ENCODE data around the gene OTUD7B. TPM values are rescaled to one million over a fixed set of nuclear protein-coding genes. Genes with fewer than 3 reads are reported as not detected.

OTUD7B gene
- total RNA-seq, 1 donor, result 18.5 TPM

DNA sequence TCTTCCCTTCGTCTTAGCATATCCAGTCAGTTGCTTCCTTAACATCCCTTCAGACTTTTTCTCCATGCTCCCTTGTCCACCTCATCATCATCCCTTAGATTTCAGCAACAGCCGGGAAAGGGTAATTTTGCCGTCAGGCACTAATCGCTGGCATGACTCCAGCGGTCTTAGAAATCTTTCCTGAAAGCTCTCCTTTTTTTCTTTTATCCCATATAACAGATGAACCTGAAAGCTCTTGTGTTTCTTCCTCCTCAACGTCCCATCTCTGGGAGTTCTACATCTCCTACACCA, 121.6 kb downstream of the OTUD7B start:
- H3K9me3 ChIP-seq (ENCODE audit: low read depth, low read length), result no peaks in the 10 kb centered on the region
- H4K20me1 ChIP-seq (ENCODE audit: insufficient read depth, low read length), result no peaks in the 10 kb centered on the region
- peak overlapping the region; percentile 91 for H3K4me2 ChIP-seq (ENCODE audit: insufficient read depth, low read length)
- peak overlapping the region; percentile 94 for H3K27ac ChIP-seq (ENCODE audit: low read depth, low read length)
- TF ChIP-seq, protein P1, sequence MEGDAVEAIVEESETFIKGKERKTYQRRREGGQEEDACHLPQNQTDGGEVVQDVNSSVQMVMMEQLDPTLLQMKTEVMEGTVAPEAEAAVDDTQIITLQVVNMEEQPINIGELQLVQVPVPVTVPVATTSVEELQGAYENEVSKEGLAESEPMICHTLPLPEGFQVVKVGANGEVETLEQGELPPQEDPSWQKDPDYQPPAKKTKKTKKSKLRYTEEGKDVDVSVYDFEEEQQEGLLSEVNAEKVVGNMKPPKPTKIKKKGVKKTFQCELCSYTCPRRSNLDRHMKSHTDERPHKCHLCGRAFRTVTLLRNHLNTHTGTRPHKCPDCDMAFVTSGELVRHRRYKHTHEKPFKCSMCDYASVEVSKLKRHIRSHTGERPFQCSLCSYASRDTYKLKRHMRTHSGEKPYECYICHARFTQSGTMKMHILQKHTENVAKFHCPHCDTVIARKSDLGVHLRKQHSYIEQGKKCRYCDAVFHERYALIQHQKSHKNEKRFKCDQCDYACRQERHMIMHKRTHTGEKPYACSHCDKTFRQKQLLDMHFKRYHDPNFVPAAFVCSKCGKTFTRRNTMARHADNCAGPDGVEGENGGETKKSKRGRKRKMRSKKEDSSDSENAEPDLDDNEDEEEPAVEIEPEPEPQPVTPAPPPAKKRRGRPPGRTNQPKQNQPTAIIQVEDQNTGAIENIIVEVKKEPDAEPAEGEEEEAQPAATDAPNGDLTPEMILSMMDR (IDR thresholded peaks at IDR 0.05; ENCODE audit: extremely low read depth, low read depth, low read length), result no peak
- H2AFZ ChIP-seq (ENCODE audit: low read length), result peak overlapping the region; percentile 77
- no peak for DNase-seq (ENCODE audit: insufficient read length, low spot score, missing footprints)
- peaks cover 12% of the 10 kb centered on the region for H3K79me2 ChIP-seq (ENCODE audit: insufficient read depth, low read length)
- peaks cover 21% of the 10 kb centered on the region for H3K4me1 ChIP-seq (ENCODE audit: insufficient read depth, low read length)
- no peaks in the 10 kb centered on the region for H3K36me3 ChIP-seq (ENCODE audit: insufficient read depth, low read length)
- no peaks in the 10 kb centered on the region for H3K27me3 ChIP-seq (ENCODE audit: insufficient read depth, low read length)
- peak overlapping the region; percentile 80 for H3K4me3 ChIP-seq (ENCODE audit: insufficient read depth, low read length)

DNA sequence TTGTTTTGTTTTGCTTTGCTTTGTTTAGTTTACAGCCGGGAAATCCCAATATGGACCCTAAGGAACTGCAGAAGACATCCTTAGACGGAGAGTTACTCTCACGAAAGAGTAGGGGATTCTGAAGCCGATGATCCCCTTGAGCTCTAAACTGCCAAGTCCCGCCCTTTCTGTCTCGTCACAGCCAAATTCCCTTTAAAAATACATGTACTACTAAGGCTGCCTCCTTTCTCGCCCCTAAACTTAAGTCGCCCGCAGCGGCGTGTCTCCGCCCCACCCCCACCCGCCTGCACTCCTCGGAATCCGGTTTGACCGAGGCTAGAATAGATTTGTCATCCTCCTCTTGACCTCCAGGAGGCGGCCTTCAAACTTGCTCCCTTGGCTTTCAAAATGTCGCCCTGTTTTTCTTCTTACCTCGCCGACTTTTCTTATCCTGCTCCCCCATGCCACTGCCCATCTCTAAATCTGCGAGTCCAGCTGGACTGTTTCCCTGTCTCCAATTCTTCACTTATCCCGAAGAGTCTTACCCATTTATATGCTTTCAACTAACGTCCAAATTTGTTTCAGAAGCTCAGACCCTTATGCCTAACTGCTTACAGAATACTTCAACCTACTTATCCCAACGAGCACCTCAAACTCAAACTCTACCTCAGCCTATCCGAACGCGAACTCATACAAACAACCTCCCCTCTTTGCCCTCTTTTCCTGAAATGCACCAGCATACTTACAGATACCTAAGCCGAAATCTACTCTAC, 122.1 kb downstream of the OTUD7B start:
- H3K27ac ChIP-seq (ENCODE audit: low read depth, low read length), result peak overlapping the region; percentile 94

More for the DNA sequence above, 122.1 kb downstream of the OTUD7B start:
- Histone ChIP-seq H2AFZ (ENCODE audit: low read length) (peak overlapping the region; percentile 77), H3K36me3 (ENCODE audit: insufficient read depth, low read length) (no peaks in the 10 kb centered on the region), H4K20me1 (ENCODE audit: insufficient read depth, low read length) (no peaks in the 10 kb centered on the region), H3K9me3 (ENCODE audit: low read depth, low read length) (no peaks in the 10 kb centered on the region), H3K27me3 (ENCODE audit: insufficient read depth, low read length) (no peaks in the 10 kb centered on the region), H3K4me3 (ENCODE audit: insufficient read depth, low read length) (peak overlapping the region; percentile 80), H3K79me2 (ENCODE audit: insufficient read depth, low read length) (peaks cover 17% of the 10 kb centered on the region), H3K4me1 (ENCODE audit: insufficient read depth, low read length) (peaks cover 21% of the 10 kb centered on the region), H3K4me2 (ENCODE audit: insufficient read depth, low read length) (peak overlapping the region; percentile 91)
- DNase-seq (ENCODE audit: insufficient read length, low spot score, missing footprints), result no peak
- TF ChIP-seq, protein P1 (IDR thresholded peaks at IDR 0.05; ENCODE audit: extremely low read depth, low read depth, low read length), result peak; percentile 63

Other genes with a start within 250 kb of the OTUD7B start
- gene FCGR1A, start 228.0 kb downstream of the OTUD7B start, total RNA-seq, result 0.59 TPM in 1 of 2 replicates, not detected in the other
- gene BOLA1, start 111.2 kb downstream of the OTUD7B start, total RNA-seq, result 6.9 and 7.7 TPM in 2 replicates
- 20.3 and 23.2 TPM in 2 replicates for gene SV2A, start 92.9 kb downstream of the OTUD7B start, total RNA-seq
- gene SF3B4, start 82.9 kb downstream of the OTUD7B start, total RNA-seq, result 12.4 and 13.4 TPM in 2 replicates
- 7.2 and 13.3 TPM in 2 replicates for gene MTMR11, start 73.8 kb downstream of the OTUD7B start, total RNA-seq
- gene VPS45, start 57.0 kb upstream of the OTUD7B start, total RNA-seq, result 36.9 and 42.1 TPM in 2 replicates
- gene PLEKHO1, start 139.2 kb upstream of the OTUD7B start, total RNA-seq, result 74.2 and 80.2 TPM in 2 replicates
- 11.5 and 13.8 TPM in 2 replicates for gene ANP32E, start 225.4 kb upstream of the OTUD7B start, total RNA-seq
- not detected in 2 replicates for gene CA14, start 247.0 kb upstream of the OTUD7B start, total RNA-seq